HG03342 (cell line): ENCODE results near the gene RTN4RL2.
"Not testable (repeated sequence)": the region's sequence is repeated elsewhere in the genome, so short reads cannot be mapped to it uniquely, and the experiment has no call there.

Source experiments
- ATAC-seq: cut with Tn5 transposase; IDR thresholded peaks from one replicate; pipeline ENCODE4 v1.9.1; 2021; ENCODE audit warnings: mild to moderate bottlenecking, moderate library complexity; ENCODE audit not compliant: unreplicated experiment

Gene RTN4RL2

GRCh38 chr11:57432149-57432561 is 28.2 kb upstream of the RTN4RL2 start:
- ATAC-seq: no peak

- no peak for ATAC-seq
Measured at GRCh38 chr11:57432714-57433163, 27.6 kb upstream of the RTN4RL2 start.

GRCh38 chr11:57434640-57435546 is 25.4 kb upstream of the RTN4RL2 start:
- no peak for ATAC-seq

GRCh38 chr11:57436031-57436430 is 24.3 kb upstream of the RTN4RL2 start:
- no peak for ATAC-seq

GRCh38 chr11:57438345-57439285 is 21.7 kb upstream of the RTN4RL2 start:
- no peak for ATAC-seq

- ATAC-seq: no peak
Measured at GRCh38 chr11:57439786-57440185, 20.5 kb upstream of the RTN4RL2 start.

- no peak for ATAC-seq
Measured at GRCh38 chr11:57440744-57441414, 19.4 kb upstream of the RTN4RL2 start.

GRCh38 chr11:57444362-57445121 is 15.8 kb upstream of the RTN4RL2 start:
- ATAC-seq: no peak

- ATAC-seq: not testable (repeated sequence)
Measured at GRCh38 chr11:57445122-57445394, 15.3 kb upstream of the RTN4RL2 start.

- no peak for ATAC-seq
Measured at GRCh38 chr11:57446055-57446454, 14.3 kb upstream of the RTN4RL2 start.

GRCh38 chr11:57453543-57454177 is 6.7 kb upstream of the RTN4RL2 start:
- ATAC-seq: no peak

GRCh38 chr11:57456960-57457642 is 3.2 kb upstream of the RTN4RL2 start:
- peak; percentile 63 for ATAC-seq

- peak; percentile 9 for ATAC-seq
Measured at GRCh38 chr11:57457643-57458023, 2.7 kb upstream of the RTN4RL2 start.

GRCh38 chr11:57458060-57458409 is 2.3 kb upstream of the RTN4RL2 start:
- no peak for ATAC-seq

- ATAC-seq: no peak
Measured at GRCh38 chr11:57458410-57459163, 1.7 kb upstream of the RTN4RL2 start.

GRCh38 chr11:57459164-57460021 is 935 bp upstream of the RTN4RL2 start:
- ATAC-seq: no peak

- ATAC-seq: no peak
Measured at GRCh38 chr11:57460758-57461749, 726 bp downstream of the RTN4RL2 start.
